Omental fat pad (tissue), 4 donors: Measurements from ENCODE around the gene RBM47. TPM values are rescaled to one million over a fixed set of nuclear protein-coding genes. Genes with fewer than 3 reads are reported as not detected.

Experiments
- ATAC-seq: fragments of 150-250 bp; one replicate; pipeline ENCODE4 v1.9.1; 2016; ENCODE audit warnings: mild to moderate bottlenecking, moderate library complexity; ENCODE audit not compliant: low FRiP score
- DNase-seq: peaks from one replicate; pipeline ENCODE4 v3.0.0-alpha.2; 2019; ENCODE audit warnings: low spot score
- CTCF ChIP-seq, 3 donors: fragments of 450-650 bp; IDR thresholded peaks; one replicate each; pipeline ENCODE4 v1.5.1; 2016 to 2017; ENCODE audit warnings: antibody characterized with exemption in 3 of 3, mild to moderate bottlenecking in 3 of 3, moderate library complexity in 2 of 3
- total RNA-seq, 4 donors: library from RNA; depleted of rRNA; stranded (reverse); fragments of >200 nt; gene quantifications; one replicate each; pipeline ENCODE4 v1.1.0, GENCODE V29; 2016

The RBM47 gene
- total RNA-seq, 4 donors from 2014 or later = 51.0 to 124 (median 55.5) TPM

- ATAC-seq (peak; percentile 89), DNase-seq (no peak)
- TF ChIP-seq CTCF (IDR thresholded peaks at IDR 0.05) = no peak
Observed at GRCh38 chr4:40662962-40663604, 33.4 kb upstream of the RBM47 start.

- no peak for TF ChIP-seq CTCF (IDR thresholded peaks at IDR 0.05)
- ATAC-seq = no peak
- no peak for DNase-seq
Observed at GRCh38 chr4:40661803-40662202, 32.1 kb upstream of the RBM47 start.

GRCh38 chr4:40656201-40656863, 26.7 kb upstream of the RBM47 start:
- no peak for ATAC-seq

GRCh38 chr4:40651280-40651679, 21.6 kb upstream of the RBM47 start:
- no peak for TF ChIP-seq CTCF (IDR thresholded peaks at IDR 0.05)
- no peak for DNase-seq
- no peak for ATAC-seq

More at GRCh38 chr4:40656201-40656863, 26.7 kb upstream of the RBM47 start:
- TF ChIP-seq CTCF (IDR thresholded peaks at IDR 0.05) = no peak
- no peak for DNase-seq

GRCh38 chr4:40649321-40649720, 19.7 kb upstream of the RBM47 start:
- TF ChIP-seq CTCF (IDR thresholded peaks at IDR 0.05) = no peak
- DNase-seq (no peak), ATAC-seq (no peak)

- DNase-seq (no peak), ATAC-seq (no peak)
- TF ChIP-seq CTCF (IDR thresholded peaks at IDR 0.05) = no peak
Observed at GRCh38 chr4:40648742-40649281, 19.1 kb upstream of the RBM47 start.

- ATAC-seq (no peak), DNase-seq (no peak)
- no peak for TF ChIP-seq CTCF (IDR thresholded peaks at IDR 0.05)
Observed at GRCh38 chr4:40648131-40648530, 18.5 kb upstream of the RBM47 start.
